Medulla oblongata (tissue), 1 donor: ENCODE results near the gene CORO6.
A peak's percentile ranks its signal among the peaks of the same experiment; 100 is the strongest.

Experiments used
- DNase-seq: peaks from one replicate; pipeline ENCODE4 v3.0.0-alpha.2; 2015; ENCODE audit errors: extremely low spot score

CORO6 gene

GRCh38 chr17:29578626-29579485, 43.9 kb downstream of the CORO6 start:
- no peak for DNase-seq

DNA sequence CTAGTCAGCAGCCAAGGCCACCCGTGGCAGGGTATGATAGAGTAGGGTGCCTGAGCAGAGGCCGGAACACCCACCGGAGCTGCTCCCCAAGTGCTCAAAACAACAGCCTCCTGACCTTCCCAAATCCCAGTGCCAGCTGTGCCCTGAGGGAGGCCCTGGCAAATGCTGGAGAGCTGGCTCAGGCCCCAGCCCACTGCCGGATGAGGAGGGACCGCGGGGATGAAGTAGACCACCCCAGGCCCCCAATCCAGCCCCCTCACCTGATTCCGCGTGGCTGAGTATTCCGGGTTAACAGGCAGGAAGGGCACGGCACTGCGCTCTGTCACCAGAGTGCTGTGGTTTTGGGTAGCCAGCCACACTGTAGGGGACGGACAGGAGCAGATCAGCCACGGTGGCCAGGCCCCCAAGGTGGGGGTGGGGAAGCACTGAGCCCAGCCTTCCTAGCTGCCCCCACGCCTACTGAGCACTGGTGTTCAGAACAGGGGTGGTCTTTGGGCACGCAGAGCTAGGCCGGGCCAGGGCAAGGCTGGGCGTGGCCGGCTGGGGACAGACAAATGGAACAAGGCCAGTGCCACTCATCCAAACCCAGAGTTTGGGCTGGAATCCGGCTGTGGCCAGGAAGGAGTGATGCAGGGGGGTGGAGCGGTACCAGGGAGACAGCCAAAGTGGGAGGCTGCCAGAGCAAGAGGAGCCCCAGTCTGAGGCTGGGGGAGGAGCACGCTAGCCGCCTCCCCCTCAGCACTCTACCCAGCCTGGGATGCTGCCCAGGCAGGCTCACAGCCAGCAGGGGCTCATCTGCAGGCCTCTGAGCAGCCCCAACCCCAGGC, 45.1 kb downstream of the CORO6 start:
- peak; percentile 81 for DNase-seq

DNA sequence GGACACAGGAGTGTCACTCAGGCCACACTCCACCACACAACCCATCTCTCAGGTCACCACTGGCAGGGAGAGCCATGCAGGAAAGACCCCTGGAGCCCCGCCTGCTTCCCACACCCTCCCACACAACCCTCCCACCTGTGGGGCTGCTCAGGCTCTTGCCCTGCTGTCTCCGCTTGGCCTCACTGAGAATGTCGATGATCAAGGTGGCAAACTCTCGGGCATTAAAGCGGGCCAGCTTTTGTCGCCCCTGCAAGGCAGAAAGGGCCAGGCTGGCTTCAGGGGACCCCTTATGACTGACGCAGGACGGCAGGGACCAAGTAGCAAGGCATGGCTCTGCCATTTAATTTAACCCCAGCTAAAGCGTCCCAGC, 45.7 kb downstream of the CORO6 start:
- no peak for DNase-seq

DNA sequence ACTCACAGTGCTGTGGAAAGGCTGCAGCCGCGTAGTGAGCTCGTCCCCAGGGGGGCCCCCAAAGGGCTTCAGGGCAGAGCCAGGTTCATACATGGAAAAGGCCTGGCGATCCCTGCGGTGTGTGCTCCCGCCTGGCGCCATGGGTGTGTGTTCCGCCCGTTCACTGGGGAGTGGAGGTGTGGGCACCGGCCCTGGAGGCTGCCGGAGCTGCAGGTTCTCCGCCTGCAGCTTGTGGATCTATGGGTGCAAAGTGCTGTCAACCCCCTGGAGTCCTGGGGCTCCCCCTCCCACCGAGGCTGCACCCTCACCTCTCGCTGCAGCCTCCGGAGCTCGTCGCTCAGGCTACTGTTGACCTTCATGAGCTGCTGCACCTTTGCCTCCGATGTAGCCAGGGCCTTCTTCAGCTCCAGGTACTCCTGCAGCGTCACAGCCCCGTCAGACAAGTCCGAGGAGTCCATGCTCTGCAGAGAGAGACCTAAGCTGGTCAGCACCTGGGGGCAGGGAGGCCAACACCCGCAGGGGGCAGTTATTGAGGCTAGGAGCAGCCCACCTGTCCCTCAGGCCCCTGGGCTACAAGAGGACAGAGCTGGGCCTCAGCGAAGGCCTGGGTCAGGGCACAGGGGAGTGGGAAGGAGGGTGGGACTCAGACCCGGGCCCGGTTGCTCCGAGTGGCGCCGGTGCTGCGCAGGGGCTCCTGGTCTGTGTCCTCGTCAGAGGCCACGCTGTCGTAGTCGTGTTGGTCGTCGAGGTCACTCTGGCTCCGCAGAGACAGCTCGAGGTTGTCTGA, 46.3 kb downstream of the CORO6 start:
- DNase-seq: no peak

GRCh38 chr17:29575511-29576213, 47.0 kb downstream of the CORO6 start:
- DNase-seq: no peak

DNA sequence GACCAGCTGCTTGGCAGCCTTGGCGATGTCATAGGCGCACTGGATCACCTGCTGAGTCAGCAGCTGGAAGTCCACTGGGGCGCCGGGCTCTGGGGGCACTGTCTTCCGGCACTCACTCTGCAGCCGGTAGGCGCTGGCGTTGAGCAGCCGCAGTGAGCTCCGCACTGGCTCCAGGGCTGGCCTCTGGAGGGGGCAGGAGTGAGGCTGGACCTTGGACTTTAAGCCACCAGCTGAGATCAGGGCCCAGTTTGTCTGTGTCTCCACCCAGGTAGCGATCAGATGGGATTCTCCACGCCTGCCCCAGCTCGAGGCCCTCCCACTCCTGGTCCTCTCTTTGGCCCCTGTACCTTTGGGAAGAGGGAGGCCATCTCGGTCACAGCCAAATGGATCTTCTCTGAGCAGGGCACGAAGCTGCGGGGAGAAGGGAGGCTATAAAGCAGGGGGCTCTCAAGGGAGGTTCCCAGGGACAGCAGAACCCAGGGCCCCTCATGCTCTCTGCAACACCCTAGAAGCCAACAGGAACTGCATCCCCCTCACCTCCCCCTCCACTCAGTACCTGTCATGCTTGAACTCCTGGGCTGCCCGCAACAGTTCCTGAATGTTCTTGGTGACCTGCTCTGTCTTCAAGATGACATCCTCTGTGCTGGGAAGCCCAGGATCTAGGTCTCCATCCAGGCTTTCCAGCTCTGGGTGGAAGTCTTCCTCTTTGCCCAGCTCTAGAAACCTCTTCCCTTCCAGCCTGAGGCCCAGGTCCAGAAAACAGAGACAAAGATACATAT, 47.8 kb downstream of the CORO6 start:
- no peak for DNase-seq

- no peak for DNase-seq
These were observed 48.6 kb downstream of the CORO6 start for GRCh38 chr17:29573871-29574731.

DNA sequence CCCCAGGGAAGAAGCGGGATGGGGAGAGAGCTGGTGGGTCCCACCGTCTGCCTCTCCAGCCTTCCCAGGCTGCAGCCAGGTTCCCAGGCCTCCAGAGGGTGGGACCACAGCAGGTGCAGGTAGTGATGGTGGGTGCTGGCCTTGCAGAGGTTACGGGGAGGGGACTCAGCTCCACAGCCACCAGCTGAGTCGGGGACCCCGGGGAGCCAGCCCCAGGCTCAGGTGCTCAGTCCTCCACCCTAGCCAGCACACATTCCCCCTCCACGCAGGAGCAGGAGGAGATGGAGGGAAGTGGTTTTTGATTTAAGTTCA, 49.2 kb downstream of the CORO6 start:
- DNase-seq: no peak

- DNase-seq: peak; percentile 64
These were observed 49.8 kb downstream of the CORO6 start for GRCh38 chr17:29572691-29573557.

DNA sequence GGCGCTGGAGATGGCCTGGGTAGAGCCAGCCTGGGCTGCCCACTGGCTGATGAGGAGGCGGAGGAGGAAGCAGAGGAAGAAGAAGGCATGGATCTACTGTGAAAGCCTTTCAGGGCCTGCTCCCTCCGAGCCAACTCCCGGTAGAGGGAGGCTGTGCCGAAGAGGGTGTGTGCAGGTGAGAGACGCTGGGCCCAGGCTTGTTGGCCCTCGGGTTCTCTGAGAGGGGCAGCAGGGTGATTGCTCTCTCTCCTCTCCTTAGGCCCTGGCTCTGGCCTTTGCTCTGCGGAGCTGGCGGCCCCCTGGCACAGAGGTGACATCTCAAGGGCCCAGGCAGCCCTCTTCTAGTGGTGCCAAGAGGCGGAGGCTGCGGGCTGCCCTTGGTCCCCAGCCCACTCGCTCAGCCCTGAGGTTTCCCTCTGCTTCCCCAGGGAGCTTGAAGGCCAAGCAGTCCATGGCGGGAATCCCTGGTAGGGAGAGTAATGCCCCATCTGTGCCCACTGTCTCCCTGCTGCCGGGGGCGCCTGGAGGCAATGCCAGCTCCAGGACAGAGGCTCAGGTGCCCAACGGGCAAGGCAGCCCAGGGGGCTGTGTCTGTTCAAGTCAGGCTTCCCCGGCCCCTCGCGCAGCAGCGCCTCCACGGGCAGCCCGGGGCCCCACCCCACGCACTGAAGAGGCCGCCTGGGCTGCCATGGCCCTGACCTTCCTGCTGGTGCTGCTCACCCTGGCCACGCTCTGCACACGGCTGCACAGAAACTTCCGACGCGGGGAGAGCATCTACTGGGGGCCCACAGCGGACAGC, 50.6 kb downstream of the CORO6 start:
- DNase-seq: no peak

GRCh38 chr17:29571486-29571882, 51.2 kb downstream of the CORO6 start:
- DNase-seq: no peak

- DNase-seq: no peak
These were observed 52.2 kb downstream of the CORO6 start for GRCh38 chr17:29570521-29570920.

DNA sequence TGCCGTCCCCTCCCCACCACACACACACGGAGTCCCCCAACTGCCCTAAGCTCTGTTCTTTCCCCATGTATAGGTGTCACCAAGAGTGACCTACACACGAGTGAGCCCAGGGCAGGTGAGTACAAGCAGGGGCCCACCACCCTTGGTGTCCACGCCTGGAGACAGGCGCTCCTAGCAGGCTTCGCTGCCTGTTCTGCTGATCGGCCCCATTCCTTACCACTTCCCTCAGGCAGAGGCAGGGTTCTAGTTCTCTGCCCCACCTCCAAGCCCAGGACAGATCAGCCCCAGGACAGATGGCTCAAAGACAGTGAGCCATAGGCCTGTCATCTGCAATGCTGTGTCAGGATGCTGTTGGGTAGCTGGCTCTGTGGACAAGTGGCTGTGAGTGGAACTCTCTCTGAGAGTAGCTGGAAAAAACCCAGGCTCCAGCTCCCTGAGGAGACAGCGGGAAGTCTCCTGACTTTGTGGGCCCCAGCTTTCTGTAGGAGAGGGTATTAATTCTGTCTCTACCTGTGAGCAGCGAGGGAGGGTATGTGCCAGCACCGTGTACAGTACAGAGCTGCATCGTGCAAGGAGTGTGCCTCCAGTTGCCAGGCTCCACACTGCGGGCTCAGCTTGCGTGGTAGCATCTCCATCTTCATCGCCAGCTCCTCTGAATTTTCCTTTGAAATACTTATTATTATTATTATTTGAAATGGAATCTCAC, 53.3 kb downstream of the CORO6 start:
- no peak for DNase-seq

GRCh38 chr17:29568331-29569244, 54.1 kb downstream of the CORO6 start, which contains the start of gene TP53I13:
Gene TP53I13 (plus strand): TSS chr17:29568701. CDS start chr17:29568759, 58 bp downstream.
- peak; percentile 80 for DNase-seq

DNA sequence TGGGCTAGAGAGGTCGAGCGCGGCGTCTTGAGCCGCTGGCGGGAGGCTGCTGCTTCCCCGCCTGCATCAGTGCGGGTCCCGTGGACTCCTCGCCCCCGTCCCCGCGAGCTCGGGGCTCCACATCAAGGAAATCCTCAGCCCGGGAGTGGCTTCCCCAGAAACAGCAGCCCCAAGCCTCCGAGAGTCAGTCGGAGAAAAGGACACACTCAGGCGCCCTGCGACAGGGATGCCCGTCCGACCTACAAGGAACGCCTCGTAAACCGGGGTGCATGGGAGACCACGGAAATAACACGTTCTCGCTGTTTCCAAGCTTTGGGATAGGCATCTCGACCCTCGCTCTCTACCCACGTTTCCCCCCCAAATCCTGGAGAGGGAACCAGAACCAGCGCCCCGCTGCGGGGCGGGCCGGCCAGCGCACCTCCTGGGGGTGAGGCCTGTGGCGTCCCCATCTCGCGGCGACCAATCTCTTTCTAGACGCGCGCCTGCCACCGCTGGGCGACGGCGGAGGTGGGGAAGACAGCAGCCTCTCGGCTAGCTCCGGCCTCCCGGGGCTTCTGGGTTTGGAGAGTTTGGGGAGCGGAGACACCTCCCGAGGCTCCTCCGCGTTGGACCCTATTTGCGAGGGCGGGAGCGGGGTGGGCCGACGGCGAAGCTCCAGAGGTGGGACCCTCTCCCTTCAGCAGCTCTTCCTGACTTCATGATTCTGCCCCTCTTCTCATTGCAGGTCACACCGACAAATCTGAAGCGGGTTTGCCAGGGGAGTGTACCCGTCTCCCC, 55.0 kb downstream of the CORO6 start:
- DNase-seq: peak; percentile 52

GRCh38 chr17:29567304-29567553, 55.5 kb downstream of the CORO6 start:
- no peak for DNase-seq
